Heart right ventricle (tissue), 16 donors: ENCODE results near the gene PLEKHM3. TPM values are rescaled to one million over a fixed set of nuclear protein-coding genes. Genes with fewer than 3 reads are reported as not detected.

Experiments used
- ATAC-seq, 8 donors: fragments of 200-7000 bp; cut with Tn5 transposase; one replicate each; pipeline ENCODE4 v1.9.1; 2020; ENCODE audit warnings: mild to moderate bottlenecking in 8 of 8, moderate library complexity in 8 of 8, moderate number of reproducible peaks in 1 of 8
- DNase-seq, 2 donors: peaks; one replicate each; pipeline ENCODE4 v3.0.0-alpha.2; 2020
- H3K27ac ChIP-seq, 10 donors: fragments of 200-600 bp; sonication (generic) in 2 of 10; one replicate each; pipeline versions ENCODE4 v1.5.0 to v1.8.0; 2020 to 2022; ENCODE audit warnings: mild to moderate bottlenecking in 3 of 10
- H3K27me3 ChIP-seq, 7 donors: fragments of 200-600 bp; one replicate each; pipeline ENCODE4 v1.8.0; 2021 to 2022; ENCODE audit warnings: mild to moderate bottlenecking in 2 of 7
- H3K36me3 ChIP-seq, 9 donors: fragments of 200-600 bp; sonication (generic) in 1 of 9; one replicate each; pipeline versions ENCODE4 v1.5.0 to v1.8.0; 2020 to 2022; ENCODE audit warnings: mild to moderate bottlenecking in 2 of 9
- H3K4me1 ChIP-seq, 9 donors: fragments of 200-600 bp; sonication (generic) in 1 of 9; one replicate each; pipeline versions ENCODE4 v1.5.0 to v1.8.0; 2020 to 2022; ENCODE audit warnings: mild to moderate bottlenecking in 4 of 9
- H3K4me3 ChIP-seq, 10 donors: fragments of 200-600 bp; sonication (generic) in 2 of 10; one replicate each; pipeline versions ENCODE4 v1.5.0 to v1.8.0; 2020 to 2022; ENCODE audit warnings: mild to moderate bottlenecking in 7 of 10, moderate library complexity in 2 of 10
- H3K9me3 ChIP-seq, 11 donors: fragments of 200-600 bp in 10 of 11; sonication (generic) in 2 of 11; one replicate each; pipeline versions ENCODE4 v1.5.0 to v1.8.0; 2013 to 2022; ENCODE audit warnings: mild to moderate bottlenecking in 2 of 11, control low read depth in 1 of 11, moderate library complexity in 1 of 11
- CTCF ChIP-seq, 9 donors: fragments of 200-600 bp; sonication (generic) in 2 of 9; IDR thresholded peaks; one replicate each; pipeline versions ENCODE4 v1.5.0 to v1.8.0; 2021 to 2022; ENCODE audit warnings: antibody characterized with exemption in 9 of 9, mild to moderate bottlenecking in 5 of 9, moderate library complexity in 1 of 9
- WGBS, 2 donors: extraction: QIAGEN DNeasy Blood & Tissue Kit; methylation state at CpG; one replicate each; pipeline ENCODE4 v1.1.7; 2013; ENCODE audit warnings: inconsistent platforms in 1 of 2; 5-methylcytosine and 5-hydroxymethylcytosine counted together
- intact Hi-C, 10 donors: fragments of 100-400 bp; cut with DNase I; formaldehyde crosslinking; loops; one replicate each; pipeline versions ENCODE4 v1.11.1 to v1.14.2; 2022
- polyA plus RNA-seq, 2 donors: library from polyadenylated mRNA; stranded (reverse); fragments of 200-250 nt; gene quantifications; one replicate each; pipeline ENCODE4 v1.2.3, GENCODE V29; 2013
- total RNA-seq, 10 donors: library from RNA; stranded (reverse); fragmentation: NEBNext Ultra II Directional in 3 of 10; extraction: Animal tissue kit (Norgen Biotek cat#: 25700) in 3 of 10; gene quantifications; one replicate each; pipeline versions ENCODE4 v1.2.1 to v1.2.4, GENCODE V29; 2021 to 2023
- donor health status: Arrhythmogenic right ventricular cardiomyopathy.
- donor health status: ischemic (EF 13 %, LVEDD 7.1; RV severe dilation, severe dysfunction).
- donor health status: healthy with polysubstance abuse.
- donor health status: DM: no; HTN: yes; CAD: no.
- donor health status: DM: no; HTN: no; CAD: no.
- donor health status: ischemic (EF 25% LVEDD 6.9; RV normal size, moderate dysfunction).
- donor health status: ischemic (EF 25% LVEDD 5.7; RV mildly dilated, moderate dysfunction).
- donor health status: healthy.
- donor health status: DM: yes; HTN: yes; CAD: no.
- donor health status: Ischemic cardiomyopathy.
- donor health status: ischemic (EF 35%, LVEDD 5.7; RV mildly dilated, moderate dysfunction).
- donor health status: nonischemic (EF 11% LVEDD 7.7; RV severe dilation, severe dysfunction).
- donor health status: DM: yes; HTN: yes; CAD: no.
- donor health status: PGD.
- donor health status: ischemic (EF 29% LVEDD 5.4; RV normal size, mild dysfunction).
- donor health status: nonischemic (EF 23%, LVEDD 6.1; RV moderate dilation, normal function).

Gene PLEKHM3
- total and polyA plus RNA-seq, 12 donors, result 2.5 to 16.2 (median 14.9) TPM

- intact Hi-C loops, result no loop called here
- ATAC-seq (no peak), DNase-seq (no peak)
- Histone ChIP-seq H3K27ac (no peak overlapping the region), H3K9me3 (no peaks in the 10 kb centered on the region), H3K36me3 (peaks cover 0 to 5% (median 0%) of the 10 kb centered on the region in 9 donors), H3K27me3 (no peaks in the 10 kb centered on the region), H3K4me3 (no peak overlapping the region), H3K4me1 (peaks cover 0 to 18% (median 6%) of the 10 kb centered on the region in 9 donors)
- TF ChIP-seq CTCF (IDR thresholded peaks at IDR 0.05), result no peak
- 83 to 88% methylated on average over 3 of the region's 3 CpGs for WGBS, 2 donors
Measured at GRCh38 chr2:207988975-207989374, 36.4 kb downstream of the PLEKHM3 start.

GRCh38 chr2:207987025-207987716 lies 38.2 kb downstream of the PLEKHM3 start:
- intact Hi-C loops, result no loop called here
- TF ChIP-seq CTCF (IDR thresholded peaks at IDR 0.05), result no peak
- H3K4me3 ChIP-seq, result no peak overlapping the region
- DNase-seq (no peak), ATAC-seq (no peak)
- peaks cover 0 to 5% (median 0%) of the 10 kb centered on the region in 9 donors for H3K36me3 ChIP-seq
- H3K27me3 ChIP-seq, result no peaks in the 10 kb centered on the region
- H3K27ac ChIP-seq, result no peak overlapping the region
- no peaks in the 10 kb centered on the region for H3K9me3 ChIP-seq
- WGBS, 2 donors, result 96 to 98% methylated on average over 4 of the region's 4 CpGs
- H3K4me1 ChIP-seq, result peaks cover 0 to 11% (median 0%) of the 10 kb centered on the region in 9 donors

- no peak overlapping the region for H3K4me3 ChIP-seq
- no peaks in the 10 kb centered on the region for H3K27me3 ChIP-seq
- intact Hi-C loops, result no loop called here
- peaks cover 0 to 9% (median 0%) of the 10 kb centered on the region in 9 donors for H3K4me1 ChIP-seq
- peaks cover 0 to 5% (median 0%) of the 10 kb centered on the region in 9 donors for H3K36me3 ChIP-seq
- DNase-seq, result no peak
- WGBS, 2 donors, result 96 to 99% methylated on average over 3 of the region's 3 CpGs
- no peak for TF ChIP-seq CTCF (IDR thresholded peaks at IDR 0.05)
- no peaks in the 10 kb centered on the region for H3K9me3 ChIP-seq
- H3K27ac ChIP-seq, result no peak overlapping the region
- no peak for ATAC-seq
Measured at GRCh38 chr2:207984765-207985480, 40.4 kb downstream of the PLEKHM3 start.

GRCh38 chr2:207983641-207984042 lies 41.7 kb downstream of the PLEKHM3 start:
- ATAC-seq (peak in 1 of 8 donors; percentile 14), DNase-seq (no peak)
- no peak for TF ChIP-seq CTCF (IDR thresholded peaks at IDR 0.05)
- peaks cover 0 to 5% (median 0%) of the 10 kb centered on the region in 9 donors for H3K36me3 ChIP-seq
- H3K4me1 ChIP-seq, result peaks cover 0 to 9% (median 0%) of the 10 kb centered on the region in 9 donors
- H3K9me3 ChIP-seq, result no peaks in the 10 kb centered on the region
- H3K27me3 ChIP-seq, result no peaks in the 10 kb centered on the region
- no peak overlapping the region for H3K27ac ChIP-seq
- WGBS, 2 donors, result 81 to 88% methylated on average over 2 of the region's 2 CpGs
- intact Hi-C loops, result no loop called here
- no peak overlapping the region for H3K4me3 ChIP-seq
